ENCODE results near the gene GRIK5.

DNA sequence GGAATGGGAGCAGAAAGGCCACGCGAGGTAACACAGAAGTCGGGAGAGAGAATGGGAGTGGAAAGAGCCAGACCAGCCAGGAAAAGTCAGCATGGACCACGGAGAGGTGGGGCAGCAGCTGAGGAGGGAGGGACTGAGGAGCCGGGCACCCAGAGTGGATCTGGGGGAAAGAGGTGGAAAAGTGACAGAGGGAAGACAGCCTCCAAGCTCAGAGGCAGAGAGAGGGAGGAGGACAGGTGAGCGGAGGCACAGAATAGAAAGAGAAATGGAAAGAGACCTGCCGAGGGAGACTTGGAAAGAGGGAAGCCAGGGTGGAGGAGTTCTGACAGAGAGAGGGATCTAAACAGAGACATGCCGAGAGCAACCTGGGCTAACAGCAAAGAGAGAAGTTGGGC lies 1.6 kb downstream of the GRIK5 start:
- TF ChIP-seq, protein P1, sequence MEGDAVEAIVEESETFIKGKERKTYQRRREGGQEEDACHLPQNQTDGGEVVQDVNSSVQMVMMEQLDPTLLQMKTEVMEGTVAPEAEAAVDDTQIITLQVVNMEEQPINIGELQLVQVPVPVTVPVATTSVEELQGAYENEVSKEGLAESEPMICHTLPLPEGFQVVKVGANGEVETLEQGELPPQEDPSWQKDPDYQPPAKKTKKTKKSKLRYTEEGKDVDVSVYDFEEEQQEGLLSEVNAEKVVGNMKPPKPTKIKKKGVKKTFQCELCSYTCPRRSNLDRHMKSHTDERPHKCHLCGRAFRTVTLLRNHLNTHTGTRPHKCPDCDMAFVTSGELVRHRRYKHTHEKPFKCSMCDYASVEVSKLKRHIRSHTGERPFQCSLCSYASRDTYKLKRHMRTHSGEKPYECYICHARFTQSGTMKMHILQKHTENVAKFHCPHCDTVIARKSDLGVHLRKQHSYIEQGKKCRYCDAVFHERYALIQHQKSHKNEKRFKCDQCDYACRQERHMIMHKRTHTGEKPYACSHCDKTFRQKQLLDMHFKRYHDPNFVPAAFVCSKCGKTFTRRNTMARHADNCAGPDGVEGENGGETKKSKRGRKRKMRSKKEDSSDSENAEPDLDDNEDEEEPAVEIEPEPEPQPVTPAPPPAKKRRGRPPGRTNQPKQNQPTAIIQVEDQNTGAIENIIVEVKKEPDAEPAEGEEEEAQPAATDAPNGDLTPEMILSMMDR (IDR thresholded peaks at IDR 0.05) = no peak
- TF ChIP-seq POLR2AphosphoS5 (IDR thresholded peaks at IDR 0.05) (no peak), POLR2A (IDR thresholded peaks at IDR 0.05) (no peak)

Measured in gastroesophageal sphincter (tissue), 3 donors.